Prostate gland (tissue), 2 donors: ENCODE measurements around the gene NMRAL1. TPM values are rescaled to one million over a fixed set of nuclear protein-coding genes. Genes with fewer than 3 reads are reported as not detected.

Source experiments
- DNase-seq: peaks from one replicate; pipeline ENCODE4 v3.0.0-alpha.2; 2019; ENCODE audit warnings: low spot score
- H3K27ac ChIP-seq, 2 donors: fragments of 200-600 bp; sonication (generic); 2 replicates each; pipeline ENCODE4 v1.5.1; 2017 to 2019
- H3K27me3 ChIP-seq: fragments of 200-600 bp; sonication (generic); replicated peaks from 2 replicates; pipeline ENCODE4 v1.5.1; 2019; ENCODE audit not compliant: insufficient read depth
- H3K36me3 ChIP-seq, 2 donors: fragments of 200-600 bp; sonication (generic); 1 replicate in 1 of 2; 2 replicates in 1 of 2; pipeline versions ENCODE4 v1.5.1 to v1.8.1; 2017 to 2019
- H3K4me1 ChIP-seq: fragments of 200-600 bp; sonication (generic); replicated peaks from 2 replicates; pipeline ENCODE4 v1.5.1; 2019
- H3K4me3 ChIP-seq, 2 donors: fragments of 200-600 bp; sonication (generic); 2 replicates each; pipeline ENCODE4 v1.5.1; 2017 to 2019
- H3K9me3 ChIP-seq: fragments of 200-600 bp; sonication (generic); 2 replicates; pipeline ENCODE4 v1.5.1; 2017
- CTCF ChIP-seq, 4 experiments: fragments of 200-600 bp in 2 of 4; fragments of 450-650 bp in 2 of 4; sonication (generic) in 2 of 4; IDR thresholded peaks; 1 replicate in 3 of 4; 2 replicates in 1 of 4; pipeline ENCODE4 v1.5.1; 2016 to 2019; ENCODE audit warnings: antibody characterized with exemption in 4 of 4, mild to moderate bottlenecking in 2 of 4, moderate library complexity in 2 of 4
- POLR2A ChIP-seq: fragments of 450-650 bp; IDR thresholded peaks from one replicate; pipeline ENCODE4 v1.6.1; 2016; ENCODE audit warnings: antibody characterized with exemption, mild to moderate bottlenecking
- POLR2AphosphoS5 ChIP-seq: sonication (generic); formaldehyde crosslinking; IDR thresholded peaks from one replicate; pipeline ENCODE4 v1.6.1; 2017; ENCODE audit warnings: antibody characterized with exemption
- WGBS: methylation state at CpG from one replicate; pipeline ENCODE4 v1.1.5; 2018; 5-methylcytosine and 5-hydroxymethylcytosine counted together
- intact Hi-C: fragments of 100-400 bp; cut with DNase I; formaldehyde crosslinking; loops from one replicate; pipeline ENCODE4 v1.14.2; 2022
- total RNA-seq, 2 donors: library from RNA; depleted of rRNA; stranded (reverse); fragments of >200 nt; gene quantifications; one replicate each; pipeline ENCODE4 v1.1.0, GENCODE V29; 2016

NMRAL1 gene
- total RNA-seq, 2 donors from 2014 or later: 40.8 to 90.9 TPM

GRCh38 chr16:4471869-4472268, 2.6 kb downstream of the NMRAL1 start:
- no peaks in the 10 kb centered on the region for H3K4me1 ChIP-seq
- H3K9me3 ChIP-seq: no peaks in the 10 kb centered on the region
- H3K4me3 ChIP-seq: no peak overlapping the region
- no peaks in the 10 kb centered on the region for H3K36me3 ChIP-seq
- TF ChIP-seq POLR2AphosphoS5 (no peak), CTCF (IDR thresholded peaks at IDR 0.05) (no peak), POLR2A (no peak)
- intact Hi-C loops: no loop called here
- H3K27me3 ChIP-seq: no peaks in the 10 kb centered on the region
- H3K27ac ChIP-seq: no peak overlapping the region
- no peak for DNase-seq
- 94% methylated on average over 5 of the region's 5 CpGs for WGBS

- H3K36me3 ChIP-seq: peaks cover 3 to 11% of the 10 kb centered on the region in 2 donors
- no peaks in the 10 kb centered on the region for H3K27me3 ChIP-seq
- WGBS: 75% methylated on average over 10 of the region's 10 CpGs
- no peaks in the 10 kb centered on the region for H3K4me1 ChIP-seq
- no peak overlapping the region for H3K4me3 ChIP-seq
- TF ChIP-seq POLR2A (no peak), CTCF (IDR thresholded peaks at IDR 0.05) (no peak), POLR2AphosphoS5 (no peak)
- intact Hi-C loops: no loop called here
- no peak for DNase-seq
- no peak overlapping the region for H3K27ac ChIP-seq
- H3K9me3 ChIP-seq: no peaks in the 10 kb centered on the region
Measured at GRCh38 chr16:4468972-4469371, 5.5 kb downstream of the NMRAL1 start.

- no peak for TF ChIP-seq CTCF (IDR thresholded peaks at IDR 0.05)
- TF ChIP-seq POLR2A: no peak
- H3K36me3 ChIP-seq: peaks cover 3 to 11% of the 10 kb centered on the region in 2 donors
- no peak for DNase-seq
- H3K27ac ChIP-seq: no peak overlapping the region
- H3K4me3 ChIP-seq: no peak overlapping the region
- intact Hi-C loops: no loop called here
- H3K4me1 ChIP-seq: no peaks in the 10 kb centered on the region
- WGBS: 96% methylated on average over 16 of the region's 16 CpGs
- H3K27me3 ChIP-seq: no peaks in the 10 kb centered on the region
- no peaks in the 10 kb centered on the region for H3K9me3 ChIP-seq
Measured at GRCh38 chr16:4467916-4468315, 6.5 kb downstream of the NMRAL1 start.

- Histone ChIP-seq H3K36me3 (peaks cover 3 to 11% of the 10 kb centered on the region in 2 donors), H3K27me3 (no peaks in the 10 kb centered on the region), H3K4me1 (no peaks in the 10 kb centered on the region), H3K9me3 (no peaks in the 10 kb centered on the region), H3K27ac (no peak overlapping the region), H3K4me3 (no peak overlapping the region)
- intact Hi-C loops: no loop called here
- no peak for DNase-seq
- no peak for TF ChIP-seq CTCF (IDR thresholded peaks at IDR 0.05)
- TF ChIP-seq POLR2A: no peak
- no peak for TF ChIP-seq POLR2AphosphoS5
- WGBS: 93% methylated on average over 32 of the region's 32 CpGs
Measured at GRCh38 chr16:4465977-4466779, 8.2 kb downstream of the NMRAL1 start.

- DNase-seq: no peak
- Histone ChIP-seq H3K27ac (no peak overlapping the region), H3K27me3 (no peaks in the 10 kb centered on the region), H3K9me3 (no peaks in the 10 kb centered on the region), H3K36me3 (peaks cover 3 to 11% of the 10 kb centered on the region in 2 donors), H3K4me1 (no peaks in the 10 kb centered on the region), H3K4me3 (no peak overlapping the region)
- no peak for TF ChIP-seq POLR2A
- TF ChIP-seq POLR2AphosphoS5: no peak
- TF ChIP-seq CTCF (IDR thresholded peaks at IDR 0.05): no peak
- WGBS: 81% methylated on average over 22 of the region's 22 CpGs
- intact Hi-C loops: no loop called here
Measured at GRCh38 chr16:4463522-4464163, 10.8 kb downstream of the NMRAL1 start.
